Endothelial cell (in vitro differentiated cells): ENCODE measurements around the gene PCDHB15. TPM values are rescaled to one million over a fixed set of nuclear protein-coding genes. Genes with fewer than 3 reads are reported as not detected.
"Not testable (repeated sequence)": the region's sequence is repeated elsewhere in the genome, so short reads cannot be mapped to it uniquely, and the experiment has no call there.

Experiments used
- DNase-seq: peaks from one replicate; pipeline ENCODE4 v3.0.0; 2021; ENCODE audit warnings: low spot score
- H3K27ac Mint-ChIP-seq: one replicate; pipeline ENCODE4 v1.8.0; 2021; ENCODE audit warnings: mixed read lengths, inconsistent platforms; ENCODE audit not compliant: unreplicated experiment
- H3K27me3 Mint-ChIP-seq: one replicate; pipeline ENCODE4 v1.8.0; 2021; ENCODE audit warnings: mild to moderate bottlenecking, moderate library complexity, mixed read lengths, inconsistent platforms; ENCODE audit not compliant: unreplicated experiment
- H3K36me3 Mint-ChIP-seq: one replicate; pipeline ENCODE4 v1.8.0; 2021; ENCODE audit warnings: mild to moderate bottlenecking, low read depth, mixed read lengths, inconsistent platforms; ENCODE audit not compliant: unreplicated experiment
- H3K4me1 Mint-ChIP-seq: one replicate; pipeline ENCODE4 v1.8.0; 2021; ENCODE audit warnings: mild to moderate bottlenecking, mixed read lengths, inconsistent platforms; ENCODE audit not compliant: unreplicated experiment
- H3K4me3 Mint-ChIP-seq: one replicate; pipeline ENCODE4 v1.8.0; 2021; ENCODE audit warnings: mild to moderate bottlenecking, mixed read lengths, inconsistent platforms; ENCODE audit not compliant: unreplicated experiment
- H3K9me3 Mint-ChIP-seq: one replicate; pipeline ENCODE4 v1.8.0; 2021; ENCODE audit warnings: mixed read lengths, inconsistent platforms; ENCODE audit not compliant: unreplicated experiment
- CTCF ChIP-seq: fragments of 200-600 bp; sonication (generic); IDR thresholded peaks from one replicate; pipeline ENCODE4 v1.5.0; 2021; ENCODE audit warnings: antibody characterized with exemption; ENCODE audit not compliant: unreplicated experiment
- total RNA-seq: library from RNA; stranded (reverse); fragmentation: NEBNext Ultra II Directional; extraction: Animal tissue kit (Norgen Biotek cat#: 25700); gene quantifications from one replicate; pipeline ENCODE4 v1.2.1, GENCODE V29; 2021; ENCODE audit not compliant: unreplicated experiment

The PCDHB15 gene
- total RNA-seq, 1 donor from 2014 or later, result 10.5 TPM

DNA sequence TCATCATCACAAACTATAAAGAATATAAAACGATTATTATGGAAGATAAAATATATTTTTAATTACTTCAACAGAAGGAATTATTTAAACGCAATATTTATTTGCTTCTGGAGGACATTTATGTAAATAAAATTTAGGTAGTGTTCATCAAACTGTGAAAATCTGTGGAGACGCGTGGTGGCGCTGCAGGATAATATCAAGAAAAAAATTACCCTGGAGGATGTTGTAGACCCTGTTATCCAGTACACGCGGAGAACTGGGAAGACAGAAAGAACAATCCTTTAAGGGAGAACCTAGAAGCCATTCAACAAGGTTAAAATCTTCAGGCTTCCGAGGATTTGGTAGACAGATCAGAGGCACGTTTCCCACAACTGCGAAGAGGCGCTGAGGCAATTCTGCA lies 36.7 kb upstream of the PCDHB15 start, which contains the start of gene PCDHB12:
TSS of gene PCDHB12 (plus strand) at position 242 of the 400 bp plus-strand sequence. CDS start 189 bp downstream, outside the sequence.
- Mint-ChIP-seq H3K4me1 (no peaks in the 10 kb centered on the region), H3K27me3 (no peaks in the 10 kb centered on the region), H3K27ac (no peak within 1 kb of the TSS), H3K36me3 (peaks cover 26% of the 10 kb centered on the region), H3K4me3 (peak within 1 kb of the TSS; percentile 77), H3K9me3 (peaks cover 6% of the 10 kb centered on the region)
- TF ChIP-seq CTCF, result peak; percentile 38
- peak; percentile 11 for DNase-seq

DNA sequence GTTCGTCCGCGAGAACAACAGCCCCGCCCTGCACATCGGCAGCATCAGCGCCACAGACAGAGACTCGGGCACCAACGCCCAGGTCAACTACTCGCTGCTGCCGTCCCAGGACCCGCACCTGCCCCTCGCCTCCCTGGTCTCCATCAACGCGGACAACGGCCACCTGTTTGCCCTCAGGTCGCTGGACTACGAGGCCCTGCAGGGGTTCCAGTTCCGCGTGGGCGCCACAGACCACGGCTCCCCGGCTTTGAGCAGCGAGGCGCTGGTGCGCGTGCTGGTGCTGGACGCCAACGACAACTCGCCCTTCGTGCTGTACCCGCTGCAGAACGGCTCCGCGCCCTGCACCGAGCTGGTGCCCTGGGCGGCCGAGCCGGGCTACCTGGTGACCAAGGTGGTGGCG lies 34.9 kb upstream of the PCDHB15 start:
- not testable (repeated sequence) for H3K27ac Mint-ChIP-seq, H3K27me3 Mint-ChIP-seq, H3K4me1 Mint-ChIP-seq, DNase-seq
- Mint-ChIP-seq H3K9me3 (peaks cover 13% of the 10 kb centered on the region), H3K36me3 (peaks cover 38% of the 10 kb centered on the region), H3K4me3 (peak overlapping the region; percentile 51)

GRCh38 chr5:141210849-141211248 lies 34.3 kb upstream of the PCDHB15 start:
- not testable (repeated sequence) for DNase-seq, H3K4me1 Mint-ChIP-seq, H3K27ac Mint-ChIP-seq, H3K27me3 Mint-ChIP-seq
- peak overlapping the region; percentile 82 for H3K4me3 Mint-ChIP-seq
- H3K36me3 Mint-ChIP-seq, result peaks cover 40% of the 10 kb centered on the region
- peaks cover 14% of the 10 kb centered on the region for H3K9me3 Mint-ChIP-seq

DNA sequence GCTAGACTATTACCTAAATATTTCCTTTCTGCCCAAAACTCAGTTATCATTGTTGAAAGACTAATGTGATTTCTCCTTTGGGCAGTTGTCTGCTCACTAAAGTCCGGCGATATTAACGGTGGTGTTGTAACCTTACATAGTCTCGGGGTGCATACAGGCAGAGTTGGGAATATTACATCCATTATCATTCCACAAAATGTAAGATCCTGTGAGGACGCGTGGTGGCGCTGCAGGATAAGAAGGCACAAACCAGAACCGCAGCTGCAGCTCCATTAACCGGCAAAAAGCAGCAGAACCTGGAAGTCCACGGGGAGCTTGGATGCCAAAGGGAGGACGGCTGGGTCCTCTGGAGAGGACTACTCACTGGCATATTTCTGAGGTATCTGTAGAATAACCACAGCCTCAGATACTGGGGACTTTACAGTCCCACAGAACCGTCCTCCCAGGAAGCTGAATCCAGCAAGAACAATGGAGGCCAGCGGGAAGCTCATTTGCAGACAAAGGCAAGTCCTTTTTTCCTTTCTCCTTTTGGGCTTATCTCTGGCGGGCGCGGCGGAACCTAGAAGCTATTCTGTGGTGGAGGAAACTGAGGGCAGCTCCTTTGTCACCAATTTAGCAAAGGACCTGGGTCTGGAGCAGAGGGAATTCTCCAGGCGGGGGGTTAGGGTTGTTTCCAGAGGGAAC lies 31.4 kb upstream of the PCDHB15 start, which contains the start of gene PCDHB13:
TSS of gene PCDHB13 (plus strand) at position 264 of the 684 bp plus-strand sequence. CDS start at position 469, 205 bp downstream.
- H3K4me1 Mint-ChIP-seq, H3K27me3 Mint-ChIP-seq: not testable (repeated sequence)
- H3K9me3 Mint-ChIP-seq, result peaks cover 21% of the 10 kb centered on the region
- peak; percentile 64 for DNase-seq
- H3K27ac Mint-ChIP-seq, result peak within 1 kb of the TSS; percentile 7
- peak; percentile 32 for TF ChIP-seq CTCF
- H3K4me3 Mint-ChIP-seq, result peak within 1 kb of the TSS; percentile 67
- H3K36me3 Mint-ChIP-seq, result peaks cover 42% of the 10 kb centered on the region

DNA sequence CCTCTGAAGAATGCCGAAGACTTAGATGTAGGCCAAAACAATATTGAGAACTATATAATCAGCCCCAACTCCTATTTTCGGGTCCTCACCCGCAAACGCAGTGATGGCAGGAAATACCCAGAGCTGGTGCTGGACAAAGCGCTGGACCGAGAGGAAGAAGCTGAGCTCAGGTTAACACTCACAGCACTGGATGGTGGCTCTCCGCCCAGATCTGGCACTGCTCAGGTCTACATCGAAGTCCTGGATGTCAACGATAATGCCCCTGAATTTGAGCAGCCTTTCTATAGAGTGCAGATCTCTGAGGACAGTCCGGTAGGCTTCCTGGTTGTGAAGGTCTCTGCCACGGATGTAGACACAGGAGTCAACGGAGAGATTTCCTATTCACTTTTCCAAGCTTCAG lies 30.6 kb upstream of the PCDHB15 start:
- not testable (repeated sequence) for H3K4me1 Mint-ChIP-seq, H3K27me3 Mint-ChIP-seq, DNase-seq
- Mint-ChIP-seq H3K27ac (peak overlapping the region; percentile 7), H3K9me3 (peaks cover 20% of the 10 kb centered on the region), H3K4me3 (peak overlapping the region; percentile 65), H3K36me3 (peaks cover 40% of the 10 kb centered on the region)

DNA sequence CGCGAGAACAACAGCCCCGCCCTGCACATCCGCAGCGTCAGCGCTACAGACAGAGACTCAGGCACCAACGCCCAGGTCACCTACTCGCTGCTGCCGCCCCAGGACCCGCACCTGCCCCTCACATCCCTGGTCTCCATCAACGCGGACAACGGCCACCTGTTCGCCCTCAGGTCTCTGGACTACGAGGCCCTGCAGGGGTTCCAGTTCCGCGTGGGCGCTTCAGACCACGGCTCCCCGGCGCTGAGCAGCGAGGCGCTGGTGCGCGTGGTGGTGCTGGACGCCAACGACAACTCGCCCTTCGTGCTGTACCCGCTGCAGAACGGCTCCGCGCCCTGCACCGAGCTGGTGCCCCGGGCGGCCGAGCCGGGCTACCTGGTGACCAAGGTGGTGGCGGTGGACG lies 29.7 kb upstream of the PCDHB15 start:
- H3K27ac Mint-ChIP-seq, result peak overlapping the region; percentile 7
- peak overlapping the region; percentile 65 for H3K4me3 Mint-ChIP-seq
- peaks cover 35% of the 10 kb centered on the region for H3K36me3 Mint-ChIP-seq
- H3K27me3 Mint-ChIP-seq, H3K4me1 Mint-ChIP-seq, DNase-seq: not testable (repeated sequence)
- peaks cover 15% of the 10 kb centered on the region for H3K9me3 Mint-ChIP-seq

DNA sequence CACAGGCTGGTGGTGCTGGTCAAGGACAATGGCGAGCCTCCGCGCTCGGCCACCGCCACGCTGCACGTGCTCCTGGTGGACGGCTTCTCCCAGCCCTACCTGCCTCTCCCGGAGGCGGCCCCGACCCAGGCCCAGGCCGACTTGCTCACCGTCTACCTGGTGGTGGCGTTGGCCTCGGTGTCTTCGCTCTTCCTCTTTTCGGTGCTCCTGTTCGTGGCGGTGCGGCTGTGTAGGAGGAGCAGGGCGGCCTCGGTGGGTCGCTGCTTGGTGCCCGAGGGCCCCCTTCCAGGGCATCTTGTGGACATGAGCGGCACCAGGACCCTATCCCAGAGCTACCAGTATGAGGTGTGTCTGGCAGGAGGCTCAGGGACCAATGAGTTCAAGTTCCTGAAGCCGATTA lies 29.2 kb upstream of the PCDHB15 start:
- H3K36me3 Mint-ChIP-seq, result peaks cover 32% of the 10 kb centered on the region
- H3K27ac Mint-ChIP-seq, H3K4me1 Mint-ChIP-seq, H3K27me3 Mint-ChIP-seq, DNase-seq, H3K4me3 Mint-ChIP-seq: not testable (repeated sequence)
- peaks cover 15% of the 10 kb centered on the region for H3K9me3 Mint-ChIP-seq
